ENCODE data around the gene IGF2BP3.
A peak's percentile ranks its signal among the peaks of the same experiment; 100 is the strongest.
"Not testable (repeated sequence)": the region's sequence is repeated elsewhere in the genome, so short reads cannot be mapped to it uniquely, and the experiment has no call there.

Gene IGF2BP3

DNA sequence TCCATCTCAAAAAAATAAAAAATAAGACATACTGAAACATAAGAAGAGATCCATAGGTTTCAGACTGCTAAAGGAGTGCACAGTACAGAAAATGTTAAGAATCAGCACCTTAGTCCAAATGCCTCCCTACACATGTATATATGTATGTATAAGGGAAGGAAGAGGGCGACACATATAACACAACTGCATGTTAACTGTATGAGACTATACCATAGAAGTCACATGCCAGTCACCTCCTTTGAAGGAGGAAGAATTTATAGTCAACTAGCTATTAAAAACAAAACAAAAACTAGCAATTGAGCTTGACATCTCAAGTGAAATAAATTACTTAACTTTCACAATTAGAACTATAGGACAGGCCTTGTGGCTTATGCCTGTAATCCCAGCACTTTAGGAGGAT lies 50.4 kb downstream of the IGF2BP3 start:
- no peak for DNase-seq

- DNase-seq, result no peak
Measured at GRCh38 chr7:23419160-23419559, 51.1 kb downstream of the IGF2BP3 start.

- DNase-seq, result peak; percentile 26
Measured at GRCh38 chr7:23418046-23418445, 52.2 kb downstream of the IGF2BP3 start.

DNA sequence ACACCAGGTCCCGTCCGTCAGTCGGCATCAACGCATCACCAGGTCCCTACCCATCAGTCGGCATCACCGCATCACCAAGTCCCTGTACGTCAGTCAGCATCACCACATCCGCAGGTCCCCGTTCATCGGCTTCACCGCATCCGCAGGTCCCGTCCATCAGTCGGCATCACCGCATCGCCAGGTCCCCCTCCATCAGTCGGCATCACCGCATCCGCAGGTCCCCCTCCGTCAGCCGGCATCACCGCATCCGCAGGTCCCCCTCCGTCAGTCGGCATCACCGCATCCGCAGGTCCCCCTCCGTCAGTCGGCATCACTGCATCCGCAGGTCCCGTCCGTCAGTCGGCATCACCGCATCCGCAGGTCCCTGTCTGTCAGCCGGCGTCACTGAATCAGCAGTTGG lies 55.1 kb downstream of the IGF2BP3 start:
- DNase-seq, result no peak

DNA sequence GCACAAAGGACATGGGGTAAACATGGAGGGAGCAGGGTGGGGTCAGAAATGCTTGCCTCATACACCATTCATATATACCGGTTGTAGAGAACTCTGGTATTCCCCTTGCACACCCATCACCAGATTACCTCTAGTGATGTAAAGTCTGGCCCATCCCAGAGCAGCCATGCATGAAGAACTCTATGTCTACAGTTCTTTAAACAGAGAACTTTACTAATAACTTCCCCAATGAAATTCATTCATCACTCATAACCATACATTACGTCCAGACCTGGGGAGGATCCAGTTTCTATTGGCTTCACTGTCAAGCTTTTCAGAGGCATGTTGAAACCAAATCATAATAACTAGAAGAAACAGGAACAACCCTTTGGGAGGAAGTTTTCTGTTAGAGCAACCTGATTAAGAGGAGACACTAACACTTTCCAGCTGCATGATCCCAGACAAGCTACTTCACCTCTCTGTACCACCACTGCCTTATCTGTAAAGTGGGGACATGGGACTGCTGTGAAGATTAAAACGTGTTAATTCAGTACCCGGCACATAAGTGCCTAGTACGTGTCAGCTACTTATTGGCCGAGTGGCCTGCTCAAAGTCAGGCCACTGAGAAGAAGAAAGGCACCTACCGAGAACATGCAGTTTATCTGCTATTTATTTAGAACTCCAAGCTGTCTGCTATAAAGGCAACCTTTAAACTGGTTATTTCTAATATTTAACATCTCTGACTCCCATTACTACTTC lies 59.7 kb downstream of the IGF2BP3 start:
- no peak for DNase-seq

GRCh38 chr7:23406564-23406963 lies 63.7 kb downstream of the IGF2BP3 start:
- DNase-seq, result not testable (repeated sequence)

DNA sequence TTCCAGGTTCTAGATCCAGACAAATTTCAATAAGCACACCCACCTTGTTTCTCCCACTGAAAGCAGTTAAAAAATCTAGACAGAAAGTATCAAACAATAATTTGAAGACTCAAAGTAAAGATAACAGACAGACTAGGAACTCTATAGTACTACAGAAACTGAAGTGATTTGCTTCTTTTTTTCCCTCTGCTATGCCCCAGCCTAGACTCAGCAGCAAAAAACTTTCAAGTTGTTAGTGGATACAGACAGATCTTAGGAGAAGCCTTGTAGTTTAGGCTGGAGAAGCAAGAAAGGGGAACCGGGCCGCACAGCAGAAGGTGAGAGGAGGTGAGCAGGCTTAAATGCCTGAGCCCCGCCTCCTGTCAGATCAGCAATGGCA lies 65.1 kb downstream of the IGF2BP3 start:
- no peak for DNase-seq

DNA sequence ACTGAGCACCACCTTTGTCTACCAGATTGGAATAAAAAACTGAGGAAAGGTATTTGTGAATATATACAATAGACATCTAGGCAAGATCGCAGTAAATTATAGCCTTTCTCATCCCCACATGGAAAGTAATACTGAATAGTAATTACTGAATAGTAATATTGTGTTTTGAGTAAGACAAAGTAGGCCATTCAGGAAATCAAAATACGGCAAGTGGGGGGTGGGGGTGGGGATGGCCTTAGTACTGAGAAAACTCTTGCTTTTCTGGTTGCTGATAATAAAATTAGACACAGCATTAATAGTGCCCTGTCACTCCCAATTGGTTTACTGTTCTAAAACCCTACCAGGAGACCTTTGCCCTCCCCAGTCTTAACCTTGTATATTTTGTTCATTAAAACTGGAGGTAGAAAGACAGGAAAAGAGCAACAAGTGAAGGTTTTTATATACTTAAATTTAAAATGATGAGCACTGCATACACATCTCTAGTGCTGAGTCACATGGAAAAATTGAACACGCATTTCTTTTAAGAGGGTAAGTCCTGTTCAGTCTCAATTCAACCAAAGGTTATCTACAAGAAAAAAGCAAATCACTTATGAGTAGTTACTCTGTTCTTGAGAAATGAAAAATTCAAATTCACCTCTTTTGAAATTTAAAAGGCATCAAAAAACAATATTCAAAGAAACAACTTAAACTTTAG lies 65.6 kb downstream of the IGF2BP3 start:
- no peak for DNase-seq

DNA sequence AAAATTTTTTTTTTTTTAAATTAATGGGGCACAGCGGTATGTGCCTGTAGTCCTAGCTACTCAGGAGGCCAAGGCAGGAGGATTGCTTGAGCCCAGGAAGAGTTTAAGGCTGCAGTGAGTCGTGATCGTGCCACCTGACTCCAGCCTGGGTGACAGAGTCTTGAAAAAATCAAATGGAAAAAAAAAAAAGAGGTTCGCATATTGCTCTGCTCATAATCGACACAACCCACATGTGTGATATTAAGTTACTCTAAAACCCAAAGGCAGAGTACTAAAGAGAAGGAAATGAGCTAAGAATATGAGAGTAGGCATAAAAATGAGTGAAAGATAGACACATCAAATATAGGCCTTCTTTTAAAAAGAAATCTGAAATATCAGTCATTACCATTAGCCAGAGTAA lies 66.3 kb downstream of the IGF2BP3 start:
- no peak for DNase-seq

GRCh38 chr7:23398090-23398489 lies 72.2 kb downstream of the IGF2BP3 start:
- DNase-seq, result not testable (repeated sequence)

GRCh38 chr7:23397241-23397640 lies 73.0 kb downstream of the IGF2BP3 start:
- no peak for DNase-seq

GRCh38 chr7:23396222-23397015 lies 73.9 kb downstream of the IGF2BP3 start:
- DNase-seq, result peak; percentile 82

- DNase-seq, result peak; percentile 33
Measured at GRCh38 chr7:23394488-23395171, 75.7 kb downstream of the IGF2BP3 start.

DNA sequence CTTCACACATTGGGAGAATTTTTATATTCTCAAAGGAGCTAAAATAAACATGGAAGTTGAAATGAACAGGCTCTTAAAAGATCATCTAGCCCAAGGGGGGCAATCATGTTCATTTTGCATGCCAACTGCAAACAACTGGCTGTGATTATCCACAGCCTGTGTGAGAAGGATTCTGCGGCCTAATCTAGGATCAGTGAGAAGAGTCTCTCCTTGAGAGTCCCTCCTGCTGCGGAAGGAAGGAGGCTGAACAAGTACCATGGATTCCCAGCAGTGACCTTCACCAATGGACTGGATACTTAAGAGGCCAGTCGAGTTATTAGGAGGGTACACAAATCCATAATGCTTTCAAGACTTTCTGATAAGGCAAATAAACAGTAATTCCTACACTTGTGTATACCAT lies 76.7 kb downstream of the IGF2BP3 start:
- DNase-seq, result no peak

GRCh38 chr7:23389701-23390100 lies 80.6 kb downstream of the IGF2BP3 start:
- no peak for DNase-seq

DNA sequence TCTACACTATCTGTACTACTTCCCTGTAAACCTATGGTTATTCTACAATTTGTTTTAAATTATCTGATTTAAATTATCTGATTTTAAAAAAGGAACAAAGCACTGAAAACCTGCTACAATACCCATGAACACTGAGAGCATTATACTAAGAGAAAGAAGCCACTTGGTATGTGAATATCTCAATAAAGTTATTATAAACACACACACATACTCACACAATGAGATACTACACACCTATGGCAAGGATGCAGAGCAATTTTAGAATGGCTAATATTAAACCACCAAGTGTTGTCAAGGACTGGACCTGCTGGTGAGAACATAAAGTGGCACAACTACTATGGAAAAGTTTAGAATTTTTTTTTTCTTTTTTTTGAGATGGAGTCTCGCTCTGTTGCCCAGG lies 82.7 kb downstream of the IGF2BP3 start:
- no peak for DNase-seq

DNA sequence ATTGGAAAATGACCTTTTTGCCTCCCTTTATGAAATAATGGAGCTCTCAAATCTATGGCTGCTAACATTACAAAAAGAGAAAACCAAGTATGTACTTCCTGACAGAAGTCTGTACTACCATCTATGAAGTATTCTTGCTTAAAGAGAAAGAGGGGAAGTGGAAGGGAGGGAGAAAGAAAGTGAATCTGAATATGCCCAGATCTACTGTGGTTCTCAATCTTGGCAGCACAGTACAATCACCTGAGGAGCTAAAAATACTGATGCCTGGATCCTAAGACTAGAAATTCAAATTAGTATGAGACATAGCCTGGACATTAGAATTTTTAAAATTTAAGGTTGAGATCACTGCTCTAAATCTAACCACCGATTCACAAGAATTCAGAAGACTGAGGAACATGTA lies 85.2 kb downstream of the IGF2BP3 start:
- DNase-seq, result no peak

DNA sequence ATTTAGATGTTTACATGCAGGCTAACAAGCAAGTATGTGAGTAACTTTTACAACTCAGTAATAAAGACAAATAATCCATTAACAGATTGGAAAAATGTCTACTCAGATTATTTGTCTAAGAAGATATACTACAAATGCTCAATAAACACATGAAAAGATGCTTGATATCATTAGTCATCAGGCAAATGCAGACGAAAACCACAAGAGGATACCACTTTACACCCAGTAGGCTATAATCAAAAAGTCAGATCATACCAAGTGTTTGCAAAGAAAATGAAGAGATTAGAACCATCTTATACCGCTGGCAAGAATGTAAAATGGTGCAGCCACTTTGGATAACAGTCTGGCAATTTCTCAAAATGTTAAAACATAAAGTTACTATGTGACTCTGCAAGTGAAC lies 87.1 kb downstream of the IGF2BP3 start:
- peak; percentile 72 for DNase-seq

GRCh38 chr7:23380961-23381360 lies 89.3 kb downstream of the IGF2BP3 start:
- DNase-seq, result peak; percentile 7

DNA sequence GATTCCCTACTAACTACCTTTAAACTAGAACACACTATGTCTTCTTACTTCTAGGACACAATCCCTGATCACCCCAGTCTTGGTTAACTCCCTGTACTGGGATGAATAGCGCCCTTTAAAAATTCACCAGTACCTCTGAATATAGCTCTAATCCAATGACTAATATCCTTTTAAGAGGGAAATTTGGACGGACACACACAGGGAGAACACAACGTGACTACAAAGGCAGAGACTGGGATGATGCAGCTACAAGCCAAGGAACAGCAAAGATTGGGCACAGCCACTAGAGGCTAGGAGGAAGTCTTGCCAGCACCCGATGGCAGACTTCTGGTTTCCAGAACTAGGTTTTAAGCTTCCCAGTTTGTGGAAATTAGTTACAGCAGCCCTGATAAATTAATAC lies 89.7 kb downstream of the IGF2BP3 start:
- no peak for DNase-seq

- DNase-seq, result no peak
Measured at GRCh38 chr7:23378996-23379395, 91.3 kb downstream of the IGF2BP3 start.

DNA sequence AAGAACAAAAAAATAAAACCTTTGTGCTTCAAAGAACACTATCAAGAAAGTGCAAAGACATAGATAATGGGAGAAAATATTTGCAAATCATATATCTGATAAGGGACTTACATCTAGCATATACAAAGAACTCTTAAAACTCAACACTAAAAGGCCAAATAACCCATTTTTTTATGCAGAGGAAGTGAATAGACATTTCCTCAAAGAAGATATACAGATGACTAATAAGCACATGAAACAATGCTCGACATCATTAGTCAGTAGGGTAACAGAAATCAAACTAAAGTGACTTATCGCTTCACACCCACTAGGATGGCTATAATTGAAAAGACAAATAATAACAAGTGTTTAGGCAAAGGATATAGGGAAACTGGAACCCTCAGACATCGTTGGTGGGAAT lies 93.2 kb downstream of the IGF2BP3 start:
- DNase-seq, result peak; percentile 40

Data from fibroblast of skin of back (primary cell).